Large intestine (tissue), 3 donors: ENCODE data around the gene EPHB2. TPM values are rescaled to one million over a fixed set of nuclear protein-coding genes. Genes with fewer than 3 reads are reported as not detected.

Experiments used
- DNase-seq, 2 donors: peaks; one replicate each; pipeline versions ENCODE4 v3.0.0 to v3.0.0-alpha.2; 2013
- H3K27ac ChIP-seq: one replicate; pipeline ENCODE4 v1.5.1; 2013; ENCODE audit warnings: low read length
- H3K27me3 ChIP-seq: 2 replicates; pipeline ENCODE4 v1.6.1; 2013; ENCODE audit warnings: low read length; ENCODE audit not compliant: control insufficient read depth, insufficient read depth
- H3K36me3 ChIP-seq: 2 replicates; pipeline ENCODE4 v1.6.1; 2013; ENCODE audit warnings: low read length; ENCODE audit not compliant: control insufficient read depth, insufficient read depth
- H3K4me1 ChIP-seq: one replicate; pipeline ENCODE4 v1.6.1; 2013; ENCODE audit warnings: low read length; ENCODE audit not compliant: control insufficient read depth, insufficient read depth
- H3K4me3 ChIP-seq: one replicate; pipeline ENCODE4 v1.5.1; 2013; ENCODE audit warnings: low read length
- H3K9me3 ChIP-seq: one replicate; pipeline ENCODE4 v1.6.1; 2013; ENCODE audit warnings: mild to moderate bottlenecking, low read depth, low read length, moderate library complexity; ENCODE audit not compliant: control insufficient read depth
- WGBS: methylation state at CpG from one replicate; pipeline ENCODE4 v1.1.5; 2013; ENCODE audit warnings: low lambda C conversion rate; ENCODE audit not compliant: insufficient coverage; 5-methylcytosine and 5-hydroxymethylcytosine counted together
- polyA plus RNA-seq: library from polyadenylated mRNA; unstranded; fragments of 120-200 nt; gene quantifications from one replicate; pipeline ENCODE4 v1.2.1, GENCODE V29; 2013

Gene EPHB2
- polyA plus RNA-seq, 1 donor, result 37.6 TPM

- no peak for DNase-seq
- Histone ChIP-seq H3K27me3 (no peaks in the 10 kb centered on the region), H3K4me1 (peaks cover 38% of the 10 kb centered on the region), H3K27ac (no peak overlapping the region), H3K9me3 (no peaks in the 10 kb centered on the region), H3K36me3 (peaks cover 2% of the 10 kb centered on the region), H3K4me3 (no peak overlapping the region)
- WGBS, result no CpG with 5 or more reads among the region's 5 CpGs
Measured at GRCh38 chr1:22824975-22825374, 114.3 kb downstream of the EPHB2 start.

- H3K9me3 ChIP-seq, result no peaks in the 10 kb centered on the region
- H3K27me3 ChIP-seq, result no peaks in the 10 kb centered on the region
- no peak overlapping the region for H3K27ac ChIP-seq
- peaks cover 2% of the 10 kb centered on the region for H3K36me3 ChIP-seq
- peaks cover 38% of the 10 kb centered on the region for H3K4me1 ChIP-seq
- H3K4me3 ChIP-seq, result no peak overlapping the region
- WGBS, result no CpG with 5 or more reads among the region's 4 CpGs
- DNase-seq, result no peak
Measured at GRCh38 chr1:22825486-22826189, 115.0 kb downstream of the EPHB2 start.

- Histone ChIP-seq H3K27me3 (no peaks in the 10 kb centered on the region), H3K27ac (peak overlapping the region; percentile 26), H3K4me3 (no peak overlapping the region), H3K4me1 (peaks cover 38% of the 10 kb centered on the region), H3K9me3 (no peaks in the 10 kb centered on the region), H3K36me3 (no peaks in the 10 kb centered on the region)
- no CpG with 5 or more reads among the region's 15 CpGs for WGBS
- DNase-seq, result peak; percentile 50 to 74
Measured at GRCh38 chr1:22826604-22827580, 116.3 kb downstream of the EPHB2 start.

GRCh38 chr1:22827666-22828483 is 117.2 kb downstream of the EPHB2 start:
- WGBS, result no CpG with 5 or more reads among the region's 9 CpGs
- peak; percentile 43 to 65 for DNase-seq
- H3K4me1 ChIP-seq, result peaks cover 38% of the 10 kb centered on the region
- no peaks in the 10 kb centered on the region for H3K27me3 ChIP-seq
- no peaks in the 10 kb centered on the region for H3K9me3 ChIP-seq
- H3K27ac ChIP-seq, result no peak overlapping the region
- no peak overlapping the region for H3K4me3 ChIP-seq
- no peaks in the 10 kb centered on the region for H3K36me3 ChIP-seq

GRCh38 chr1:22828484-22829308 is 118.1 kb downstream of the EPHB2 start:
- Histone ChIP-seq H3K4me3 (no peak overlapping the region), H3K36me3 (no peaks in the 10 kb centered on the region), H3K27me3 (no peaks in the 10 kb centered on the region), H3K9me3 (no peaks in the 10 kb centered on the region), H3K27ac (no peak overlapping the region), H3K4me1 (peaks cover 38% of the 10 kb centered on the region)
- DNase-seq, result peak; percentile 28 to 64
- no CpG with 5 or more reads among the region's 15 CpGs for WGBS

GRCh38 chr1:22829309-22829989 is 118.8 kb downstream of the EPHB2 start:
- Histone ChIP-seq H3K4me1 (peaks cover 38% of the 10 kb centered on the region), H3K27me3 (no peaks in the 10 kb centered on the region), H3K36me3 (no peaks in the 10 kb centered on the region), H3K27ac (no peak overlapping the region), H3K4me3 (no peak overlapping the region), H3K9me3 (no peaks in the 10 kb centered on the region)
- no CpG with 5 or more reads among the region's 12 CpGs for whole genome bisulfite sequencing
- no peak for DNase-seq

- Histone ChIP-seq H3K4me1 (peaks cover 38% of the 10 kb centered on the region), H3K9me3 (no peaks in the 10 kb centered on the region), H3K27ac (no peak overlapping the region), H3K36me3 (no peaks in the 10 kb centered on the region), H3K27me3 (no peaks in the 10 kb centered on the region), H3K4me3 (no peak overlapping the region)
- no CpG with 5 or more reads among the region's 6 CpGs for WGBS
- DNase-seq, result no peak
Measured at GRCh38 chr1:22830041-22830566, 119.5 kb downstream of the EPHB2 start.

GRCh38 chr1:22830757-22831340 is 120.2 kb downstream of the EPHB2 start:
- Histone ChIP-seq H3K4me1 (peaks cover 36% of the 10 kb centered on the region), H3K9me3 (no peaks in the 10 kb centered on the region), H3K36me3 (no peaks in the 10 kb centered on the region), H3K4me3 (no peak overlapping the region), H3K27me3 (no peaks in the 10 kb centered on the region), H3K27ac (no peak overlapping the region)
- no peak for DNase-seq
- no CpG with 5 or more reads among the region's 7 CpGs for WGBS
